IMR-90 (cell line): ENCODE results near the gene NEU1. TPM values are rescaled to one million over a fixed set of nuclear protein-coding genes. Genes with fewer than 3 reads are reported as not detected.
A peak's percentile ranks its signal among the peaks of the same experiment; 100 is the strongest.

Source experiments
- ATAC-seq: fragments of 200-7000 bp; cut with Tn5 transposase; 2 replicates; pipeline ENCODE4 v1.9.1; 2020; ENCODE audit warnings: low read depth, mild to moderate bottlenecking, moderate library complexity
- BruUV-seq: library from RNA; stranded (reverse); fragments of 400-500 nt; replicated peaks from 2 replicates; lab custom pipeline; 2021; lab: Mats Ljungman, UMichigan
- CTCF ChIA-PET: fragments of 300-600 bp; formaldehyde crosslinking; extraction: SDS; loops from one replicate; lab custom pipeline; 2021; ENCODE audit warnings: antibody characterized with exemption; lab: Yijun Ruan, JAX
- POLR2A ChIA-PET: fragments of 300-600 bp; sonication (Branson Sonifier 250); formaldehyde crosslinking; loops from one replicate; lab custom pipeline; 2022; ENCODE audit warnings: antibody characterized with exemption; ENCODE audit not compliant: unreplicated experiment; lab: Charles Lee
- DNase-seq: peaks from one replicate; pipeline ENCODE4 v3.0.0; 2013
- H2AFZ ChIP-seq: replicated peaks from 2 replicates; pipeline ENCODE3; 2013; ENCODE audit warnings: low read length, mild to moderate bottlenecking; ENCODE audit not compliant: poor library complexity
- H2AK5ac ChIP-seq: 2 replicates; pipeline ENCODE4 v1.6.1; 2013; ENCODE audit warnings: low read depth, low read length, inconsistent platforms
- H2AK9ac ChIP-seq: replicated peaks from 2 replicates; pipeline ENCODE3; 2013; ENCODE audit warnings: mild to moderate bottlenecking, low read depth, low read length, moderate library complexity; ENCODE audit not compliant: poor library complexity
- H2BK120ac ChIP-seq: 2 replicates; pipeline ENCODE4 v1.6.1; 2013; ENCODE audit warnings: low read depth, low read length, inconsistent platforms
- H2BK15ac ChIP-seq: 3 replicates; pipeline ENCODE4 v1.6.1; 2013; ENCODE audit warnings: low read depth, low read length, inconsistent platforms
- H2BK20ac ChIP-seq: 2 replicates; pipeline ENCODE4 v1.6.1; 2013; ENCODE audit warnings: low read depth, mild to moderate bottlenecking, inconsistent platforms, low read length, moderate library complexity
- H2BK5ac ChIP-seq: 2 replicates; pipeline ENCODE4 v1.6.1; 2013; ENCODE audit warnings: mild to moderate bottlenecking, low read depth, low read length, inconsistent platforms; ENCODE audit not compliant: poor library complexity, severe bottlenecking
- H3K14ac ChIP-seq: replicated peaks from 2 replicates; pipeline ENCODE4 v1.6.1; 2013; ENCODE audit warnings: low read depth, low read length, inconsistent platforms
- H3K18ac ChIP-seq: 2 replicates; pipeline ENCODE4 v1.6.1; 2013; ENCODE audit warnings: low read depth, low read length, control low read depth
- H3K23ac ChIP-seq: 2 replicates; pipeline ENCODE4 v1.6.1; 2013; ENCODE audit warnings: low read depth, low read length, inconsistent platforms
- H3K27ac ChIP-seq: 2 replicates; pipeline ENCODE4 v1.5.1; 2013; ENCODE audit warnings: mild to moderate bottlenecking, control low read depth, low read length; ENCODE audit not compliant: insufficient read depth
- H3K27me3 ChIP-seq: 2 replicates; pipeline ENCODE4 v1.6.1; 2013; ENCODE audit warnings: low read length; ENCODE audit not compliant: control insufficient read depth, insufficient read depth
- H3K36me3 ChIP-seq: 2 replicates; pipeline ENCODE4 v1.6.1; 2013; ENCODE audit warnings: low read length, mixed read lengths; ENCODE audit not compliant: control insufficient read depth, insufficient read depth
- H3K4ac ChIP-seq: 2 replicates; pipeline ENCODE4 v1.6.1; 2013; ENCODE audit warnings: low read depth, low read length, inconsistent platforms
- H3K4me1 ChIP-seq: 2 replicates; pipeline ENCODE4 v1.6.1; 2013; ENCODE audit warnings: low read length, mixed read lengths; ENCODE audit not compliant: control insufficient read depth, insufficient read depth
- H3K4me2 ChIP-seq: 2 replicates; pipeline ENCODE4 v1.6.1; 2013; ENCODE audit warnings: low read depth, mild to moderate bottlenecking, control low read depth, low read length, moderate library complexity
- H3K4me3 ChIP-seq: 2 replicates; pipeline ENCODE4 v1.5.1; 2013; ENCODE audit warnings: low read depth, mild to moderate bottlenecking, control low read depth, low read length, moderate library complexity; ENCODE audit not compliant: insufficient read depth
- H3K56ac ChIP-seq: 2 replicates; pipeline ENCODE4 v1.6.1; 2013; ENCODE audit warnings: low read length, inconsistent platforms; ENCODE audit not compliant: insufficient read depth; ENCODE audit errors: extremely low read depth
- H3K79me1 ChIP-seq, 2 experiments: 2 replicates each; pipeline ENCODE4 v1.6.1; 2013; ENCODE audit warnings: low read length in 2 of 2, inconsistent platforms in 1 of 2, low read depth in 1 of 2
- H3K9ac ChIP-seq: 2 replicates; pipeline ENCODE4 v1.6.1; 2013; ENCODE audit warnings: low read depth, low read length, control low read depth
- H3K9me1 ChIP-seq: 2 replicates; pipeline ENCODE4 v1.6.1; 2013; ENCODE audit warnings: low read length, inconsistent platforms; ENCODE audit not compliant: insufficient read depth
- H3K9me3 ChIP-seq: 2 replicates; pipeline ENCODE4 v1.6.1; 2013; ENCODE audit warnings: low read length; ENCODE audit not compliant: control insufficient read depth, insufficient read depth
- H4K20me1 ChIP-seq: 2 replicates; pipeline ENCODE4 v1.6.1; 2013; ENCODE audit warnings: low read length, inconsistent platforms; ENCODE audit not compliant: insufficient read depth
- H4K5ac ChIP-seq: 2 replicates; pipeline ENCODE4 v1.6.1; 2013; ENCODE audit warnings: mild to moderate bottlenecking, low read depth, low read length, control low read depth
- H4K8ac ChIP-seq, 2 experiments: 2 replicates each; pipeline ENCODE4 v1.6.1; 2013; ENCODE audit warnings: low read depth in 2 of 2, low read length in 2 of 2, control low read depth in 1 of 2, inconsistent platforms in 1 of 2
- H4K91ac ChIP-seq: 2 replicates; pipeline ENCODE4 v1.6.1; 2013; ENCODE audit warnings: low read depth, low read length, inconsistent platforms; ENCODE audit not compliant: insufficient read depth
- CEBPB ChIP-seq: IDR thresholded peaks from 2 replicates; pipeline ENCODE4 v1.6.1; 2012; ENCODE audit warnings: low read depth, low read length, improper control_type of control experiment
- ELK1 ChIP-seq: fragments of 150-350 bp; IDR thresholded peaks from 2 replicates; pipeline ENCODE4 v1.6.1; 2016; ENCODE audit warnings: low read depth, mild to moderate bottlenecking, low read length, moderate library complexity, borderline replicate concordance
- MAFK ChIP-seq: IDR thresholded peaks from 2 replicates; pipeline ENCODE4 v1.6.1; 2012; ENCODE audit warnings: low read depth, low read length, improper control_type of control experiment
- MAZ ChIP-seq: IDR thresholded peaks from 2 replicates; pipeline ENCODE4 v1.6.1; 2012; ENCODE audit warnings: low read depth, mild to moderate bottlenecking, low read length, improper control_type of control experiment, moderate library complexity, borderline replicate concordance
- NFE2L2 ChIP-seq: fragments of 150-350 bp; IDR thresholded peaks from 2 replicates; pipeline ENCODE4 v1.6.1; 2016; ENCODE audit warnings: low read depth, mild to moderate bottlenecking, low read length
- POLR2A ChIP-seq: IDR thresholded peaks from 2 replicates; pipeline ENCODE4 v1.6.1; 2012; ENCODE audit warnings: mild to moderate bottlenecking, low read depth, low read length
- RAD21 ChIP-seq: IDR thresholded peaks from 2 replicates; pipeline ENCODE4 v1.6.1; 2012; ENCODE audit warnings: low read length, improper control_type of control experiment
- RCOR1 ChIP-seq: IDR thresholded peaks from 2 replicates; pipeline ENCODE4 v1.6.1; 2012; ENCODE audit warnings: mild to moderate bottlenecking, low read length, improper control_type of control experiment; ENCODE audit not compliant: insufficient replicate concordance
- RFX5 ChIP-seq: IDR thresholded peaks from 2 replicates; pipeline ENCODE4 v1.8.0; 2012; ENCODE audit warnings: low read depth, mild to moderate bottlenecking, low read length, moderate library complexity
- SMC3 ChIP-seq: fragments of 150-350 bp; IDR thresholded peaks from 2 replicates; pipeline ENCODE4 v1.6.1; 2016; ENCODE audit warnings: low read depth, mild to moderate bottlenecking, antibody characterized with exemption, low read length, moderate library complexity
- WGBS, 2 experiments: methylation state at CpG; one replicate each; pipeline versions ENCODE4 v1.1.5 to v1.1.7; 2013; ENCODE audit warnings: missing lambda C conversion rate in 2 of 2; ENCODE audit not compliant: insufficient read length in 1 of 2; ENCODE audit errors: extremely low coverage in 2 of 2; 5-methylcytosine and 5-hydroxymethylcytosine counted together
- dilution Hi-C: fragments of 300-500 bp; cut with HindIII; formaldehyde crosslinking; loops from one replicate; pipeline ENCODE4 v1.14.3; 2018; ENCODE audit warnings: low sequenced_read_pairs; ENCODE audit not compliant: unreplicated experiment
- in situ Hi-C: fragments of 300-500 bp; cut with MboI; formaldehyde crosslinking; loops from 3 replicates; pipeline ENCODE4 v1.14.3; 2019; ENCODE audit warnings: low sequenced_read_pairs, inconsistent platforms, mixed read lengths
- intact Hi-C: fragments of 100-400 bp; cut with micrococcal nuclease; formaldehyde crosslinking; loops from 2 replicates; pipeline ENCODE4 v1.10.0; 2022
- polyA plus RNA-seq, 3 experiments: library from polyadenylated mRNA; depleted of rRNA; stranded (reverse); fragments of >200 nt; gene quantifications; 2 replicates each; pipeline ENCODE4 v1.2.3, GENCODE V29; 2012; ENCODE audit warnings: low replicate concordance in 1 of 3
- total RNA-seq: library from RNA; depleted of rRNA; stranded (reverse); fragments of >200 nt; gene quantifications from 2 replicates; pipeline ENCODE4 v1.2.3, GENCODE V29; 2012

NEU1 gene
- total and polyA plus RNA-seq, 2 of the 4 experiments (the other 2 are of a cell fraction) = 28.5 to 36.2 TPM

- TF ChIP-seq POLR2A (no peak), SMC3 (no peak), RAD21 (no peak), CEBPB (no peak), MAFK (no peak), NFE2L2 (no peak), MAZ (no peak), RFX5 (no peak), ELK1 (no peak), RCOR1 (no peak)
- no peak overlapping the region for H3K23ac ChIP-seq
- no peak overlapping the region for H2BK120ac ChIP-seq
- ChIA-PET POLR2A (no interaction called here), CTCF (no interaction called here)
- H3K9me1 ChIP-seq = 0 out of 2 replicates have a peak, but pooled peaks cover 2% of the 10 kb centered on the region
- H2AK9ac ChIP-seq = peak overlapping the region; percentile 70
- H2BK5ac ChIP-seq = no peak overlapping the region
- H2BK20ac ChIP-seq = no peak overlapping the region
- H3K9me3 ChIP-seq = no peaks in the 10 kb centered on the region
- no peak overlapping the region for H3K4me3 ChIP-seq
- H3K36me3 ChIP-seq = peaks cover 55% of the 10 kb centered on the region
- H3K27me3 ChIP-seq = no peaks in the 10 kb centered on the region
- no TSS peak for BruUV-seq
- no peak overlapping the region for H2BK15ac ChIP-seq
- H3K56ac ChIP-seq = no peak overlapping the region
- no peak overlapping the region for H3K4me2 ChIP-seq
- no peak overlapping the region for H2AK5ac ChIP-seq
- H3K9ac ChIP-seq = no peak overlapping the region
- no peak overlapping the region for H3K27ac ChIP-seq
- ATAC-seq = no peak
- no peaks in the 10 kb centered on the region for H3K79me1 ChIP-seq
- no peak overlapping the region for H4K5ac ChIP-seq
- dilution Hi-C loops (no loop called here), in situ Hi-C loops (no loop called here), intact Hi-C loops (no loop called here)
- no peak overlapping the region for H4K8ac ChIP-seq
- H3K4me1 ChIP-seq = no peaks in the 10 kb centered on the region
- WGBS, 2 experiments = 94% methylated on average over 4 of the region's 9 CpGs; no CpG with 5 or more reads in 1 of the 2 experiments
- H4K20me1 ChIP-seq = 0 out of 2 replicates have a peak, but pooled peaks cover 2% of the 10 kb centered on the region
- no peak overlapping the region for H3K14ac ChIP-seq
- H3K18ac ChIP-seq = no peak overlapping the region
- no peak overlapping the region for H2AFZ ChIP-seq
- H4K91ac ChIP-seq = no peak overlapping the region
- H3K4ac ChIP-seq = no peak overlapping the region
- DNase-seq = no peak
These were observed 18.7 kb upstream of the NEU1 start for GRCh38 chr6:31881136-31881859.
